Common myeloid progenitor, CD34-positive (primary cell): ENCODE results near the gene AFF3.
"Not testable (repeated sequence)": the region's sequence is repeated elsewhere in the genome, so short reads cannot be mapped to it uniquely, and the experiment has no call there.

ENCODE experiments used
- CTCF ChIA-PET: fragments of 350-600 bp; sonication (Branson Sonifier 250); formaldehyde crosslinking; loops from one replicate; lab custom pipeline; 2021; ENCODE audit warnings: antibody characterized with exemption; lab: Charles Lee
- POLR2A ChIA-PET: fragments of 350-600 bp; sonication (Branson Sonifier 250); formaldehyde crosslinking; loops from one replicate; lab custom pipeline; 2021; ENCODE audit warnings: antibody characterized with exemption; lab: Charles Lee
- DNase-seq, 3 donors: peaks; one replicate each; pipeline versions ENCODE4 v3.0.0 to v3.0.0-alpha.2; 2013
- H3K27ac ChIP-seq, 2 experiments: 1 replicate in 1 of 2; 2 replicates in 1 of 2; pipeline ENCODE4 v1.7.0; 2013; ENCODE audit warnings: inconsistent platforms in 2 of 2, low read length in 2 of 2, mild to moderate bottlenecking in 2 of 2, low read depth in 1 of 2, moderate library complexity in 1 of 2; ENCODE audit not compliant: severe bottlenecking in 2 of 2, insufficient read depth in 1 of 2, poor library complexity in 1 of 2
- H3K27me3 ChIP-seq, 5 experiments: replicated peaks in 2 of 5; 1 replicate in 3 of 5; 2 replicates in 2 of 5; pipeline versions ENCODE4 v1.6.1 to v1.7.0; 2013; ENCODE audit warnings: low read length in 4 of 5, mild to moderate bottlenecking in 2 of 5, moderate library complexity in 2 of 5, inconsistent platforms in 1 of 5; ENCODE audit not compliant: insufficient read depth in 5 of 5, control insufficient read depth in 4 of 5
- H3K36me3 ChIP-seq, 4 experiments: 1 replicate in 2 of 4; 2 replicates in 2 of 4; pipeline versions ENCODE4 v1.6.1 to v1.7.0; 2013; ENCODE audit warnings: low read length in 3 of 4, control low read depth in 1 of 4, mild to moderate bottlenecking in 1 of 4; ENCODE audit not compliant: control insufficient read depth in 4 of 4, insufficient read depth in 4 of 4
- H3K4me1 ChIP-seq, 4 experiments: 1 replicate in 3 of 4; 2 replicates in 1 of 4; pipeline versions ENCODE4 v1.6.1 to v1.7.1; 2013; ENCODE audit warnings: low read length in 3 of 4, mild to moderate bottlenecking in 3 of 4, control low read depth in 1 of 4, inconsistent platforms in 1 of 4, moderate library complexity in 1 of 4; ENCODE audit not compliant: control insufficient read depth in 4 of 4, insufficient read depth in 4 of 4; ENCODE audit errors: control extremely low read depth in 1 of 4
- H3K4me3 ChIP-seq, 7 experiments: 1 replicate in 4 of 7; 2 replicates in 3 of 7; pipeline versions ENCODE4 v1.5.1 to v1.7.0; 2013; ENCODE audit warnings: mild to moderate bottlenecking in 7 of 7, low read length in 6 of 7, moderate library complexity in 6 of 7, inconsistent platforms in 2 of 7, low read depth in 2 of 7, control low read depth in 1 of 7; ENCODE audit not compliant: insufficient read depth in 4 of 7, control insufficient read depth in 1 of 7; ENCODE audit errors: extremely low read depth in 1 of 7
- H3K9me3 ChIP-seq, 5 experiments: 1 replicate in 4 of 5; 2 replicates in 1 of 5; pipeline versions ENCODE4 v1.6.1 to v1.7.1; 2013; ENCODE audit warnings: low read length in 4 of 5, mild to moderate bottlenecking in 2 of 5, inconsistent platforms in 1 of 5, low read depth in 1 of 5, moderate library complexity in 1 of 5; ENCODE audit not compliant: control insufficient read depth in 4 of 5, insufficient read depth in 2 of 5; ENCODE audit errors: control extremely low read depth in 1 of 5
- WGBS: methylation state at CpG from one replicate; pipeline ENCODE4 v1.1.5; 2013; ENCODE audit not compliant: insufficient coverage; 5-methylcytosine and 5-hydroxymethylcytosine counted together

The AFF3 gene

GRCh38 chr2:99504844-99505584 is 637.4 kb downstream of the AFF3 start:
- no peak for DNase-seq
- no peaks in the 10 kb centered on the region for H3K36me3 ChIP-seq
- no CpG with 5 or more reads among the region's 4 CpGs for WGBS
- no peak overlapping the region for H3K27ac ChIP-seq
- no peaks in the 10 kb centered on the region for H3K9me3 ChIP-seq
- no peak overlapping the region for H3K4me3 ChIP-seq
- ChIA-PET POLR2A (interaction anchor here (0.6 kb wide), 1 partner anchor 1062 kb away, joined by 9 read pairs; no protein-coding TSS in a partner anchor), CTCF (no interaction called here)
- H3K27me3 ChIP-seq = no peaks in the 10 kb centered on the region
- H3K4me1 ChIP-seq = peaks cover 0 to 2% (median 0%) of the 10 kb centered on the region in 4 experiments

GRCh38 chr2:99503662-99504416 is 638.6 kb downstream of the AFF3 start:
- not testable (repeated sequence) for DNase-seq
- 100% methylated on average over 7 of the region's 8 CpGs for WGBS

GRCh38 chr2:99496021-99496420 is 646.4 kb downstream of the AFF3 start:
- Histone ChIP-seq H3K4me3 (no peak overlapping the region), H3K27ac (no peak overlapping the region), H3K4me1 (peaks cover 0 to 1% (median under 1%) of the 10 kb centered on the region in 4 experiments), H3K36me3 (no peaks in the 10 kb centered on the region), H3K27me3 (no peaks in the 10 kb centered on the region), H3K9me3 (no peaks in the 10 kb centered on the region)
- CTCF ChIA-PET = no interaction called here
- WGBS = 100% methylated on average over 1 of the region's 2 CpGs
- no peak for DNase-seq
- POLR2A ChIA-PET = no interaction called here

More at GRCh38 chr2:99503662-99504416, 638.6 kb downstream of the AFF3 start:
- H3K36me3 ChIP-seq, H3K27ac ChIP-seq, H3K9me3 ChIP-seq, H3K4me1 ChIP-seq, POLR2A ChIA-PET, CTCF ChIA-PET, H3K27me3 ChIP-seq, H3K4me3 ChIP-seq: not testable (repeated sequence)
